Liver (tissue), 9 donors: ENCODE measurements around the gene TBC1D5. TPM values are rescaled to one million over a fixed set of nuclear protein-coding genes. Genes with fewer than 3 reads are reported as not detected.
A peak's percentile ranks its signal among the peaks of the same experiment; 100 is the strongest.

Source experiments
- DNase-seq: peaks from one replicate; pipeline ENCODE4 v3.0.0-alpha.2; 2017; ENCODE audit warnings: low spot score
- H3K27ac ChIP-seq, 2 donors: one replicate each; pipeline ENCODE4 v1.7.0; 2013; ENCODE audit warnings: inconsistent platforms in 2 of 2, low read length in 2 of 2, control low read depth in 1 of 2, low read depth in 1 of 2, mild to moderate bottlenecking in 1 of 2
- H3K27me3 ChIP-seq, 4 donors: one replicate each; pipeline versions ENCODE4 v1.6.1 to v1.7.0; 2013; ENCODE audit warnings: low read length in 3 of 4, inconsistent platforms in 1 of 4, mild to moderate bottlenecking in 1 of 4, moderate library complexity in 1 of 4; ENCODE audit not compliant: control insufficient read depth in 4 of 4, insufficient read depth in 4 of 4
- H3K36me3 ChIP-seq, 4 donors: one replicate each; pipeline versions ENCODE4 v1.6.1 to v1.7.0; 2013; ENCODE audit warnings: low read length in 3 of 4, mild to moderate bottlenecking in 3 of 4, low read depth in 1 of 4, moderate library complexity in 1 of 4; ENCODE audit not compliant: control insufficient read depth in 4 of 4, insufficient read depth in 3 of 4
- H3K4me1 ChIP-seq, 4 donors: one replicate each; pipeline versions ENCODE4 v1.6.1 to v1.7.0; 2013; ENCODE audit warnings: low read length in 3 of 4, mild to moderate bottlenecking in 3 of 4, moderate library complexity in 1 of 4; ENCODE audit not compliant: control insufficient read depth in 4 of 4, insufficient read depth in 4 of 4
- H3K4me3 ChIP-seq, 3 donors: one replicate each; pipeline versions ENCODE4 v1.6.1 to v1.7.0; 2013; ENCODE audit warnings: low read length in 3 of 3, control low read depth in 1 of 3, low read depth in 1 of 3, mild to moderate bottlenecking in 1 of 3
- H3K9ac ChIP-seq, 2 donors: one replicate each; pipeline ENCODE4 v1.7.0; 2013; ENCODE audit warnings: low read length in 2 of 2, mild to moderate bottlenecking in 2 of 2, moderate library complexity in 2 of 2, control low read depth in 1 of 2, low read depth in 1 of 2
- H3K9me3 ChIP-seq, 4 donors: one replicate each; pipeline versions ENCODE4 v1.6.1 to v1.7.0; 2013; ENCODE audit warnings: low read length in 3 of 4; ENCODE audit not compliant: control insufficient read depth in 4 of 4
- HNF4A ChIP-seq, 2 donors: conservative IDR thresholded peaks; 2 replicates each; pipeline ENCODE4 v1.6.1; 2016; ENCODE audit warnings: antibody characterized with exemption in 2 of 2, mild to moderate bottlenecking in 2 of 2
- HNF4G ChIP-seq: IDR thresholded peaks from 2 replicates; pipeline ENCODE4 v1.6.1; 2016; ENCODE audit warnings: antibody characterized with exemption
- JUND ChIP-seq, 2 donors: IDR thresholded peaks; 2 replicates each; pipeline ENCODE4 v1.6.1; 2016; ENCODE audit warnings: antibody characterized with exemption in 2 of 2
- RAD21 ChIP-seq, 2 donors: IDR thresholded peaks; 2 replicates each; pipeline ENCODE4 v1.6.1; 2016; ENCODE audit warnings: antibody characterized with exemption in 2 of 2, mild to moderate bottlenecking in 2 of 2
- SP1 ChIP-seq: IDR thresholded peaks from 2 replicates; pipeline ENCODE4 v1.6.1; 2018; ENCODE audit warnings: antibody characterized with exemption, mild to moderate bottlenecking
- TAF1 ChIP-seq: conservative IDR thresholded peaks from 2 replicates; pipeline ENCODE4 v1.6.1; 2016; ENCODE audit warnings: antibody characterized with exemption, mild to moderate bottlenecking
- YY1 ChIP-seq: IDR thresholded peaks from 2 replicates; pipeline ENCODE4 v1.6.1; 2016; ENCODE audit warnings: antibody characterized with exemption, mild to moderate bottlenecking
- WGBS: extraction: QIAGEN DNeasy Blood & Tissue Kit; methylation state at CpG from one replicate; pipeline ENCODE4 v1.1.7; 2013; 5-methylcytosine and 5-hydroxymethylcytosine counted together
- polyA plus RNA-seq, 2 donors: library from polyadenylated mRNA; stranded (reverse) in 1 of 2; unstranded in 1 of 2; fragments of 200-250 nt in 1 of 2; fragments of >200 nt in 1 of 2; fragmentation: Nextera tagmentation in 1 of 2; extraction: Ambion mirVana in 1 of 2; gene quantifications; one replicate each; pipeline versions ENCODE4 v1.2.1 to v1.2.3, GENCODE V29; 2013 to 2015
- total RNA-seq, 2 donors: library from RNA; depleted of rRNA; stranded (reverse); fragments of >200 nt; gene quantifications; one replicate each; pipeline ENCODE4 v1.2.3, GENCODE V29; 2014
- TF ChIP-seq, protein P1 (sequence below): IDR thresholded peaks from 2 replicates; pipeline ENCODE4 v1.6.1; 2016; ENCODE audit warnings: antibody characterized with exemption
- TF ChIP-seq, protein P2 (sequence below): IDR thresholded peaks from 2 replicates; pipeline ENCODE4 v1.6.1; 2016; ENCODE audit warnings: antibody characterized with exemption
- TF ChIP-seq, protein P3 (sequence below): fragments of 150-350 bp; IDR thresholded peaks from 2 replicates; pipeline ENCODE4 v1.5.1; 2017; ENCODE audit warnings: improper control_type of control experiment, low read depth, low read length; ENCODE audit not compliant: missing input control
- donor health status: healthy.
- donor health status: healthy.
- donor health status: healthy.
- donor health status: healthy.
- donor health status: healthy.

TBC1D5 gene
- total and polyA plus RNA-seq, 4 donors = 9.1 to 45.6 (median 25.6) TPM

DNA sequence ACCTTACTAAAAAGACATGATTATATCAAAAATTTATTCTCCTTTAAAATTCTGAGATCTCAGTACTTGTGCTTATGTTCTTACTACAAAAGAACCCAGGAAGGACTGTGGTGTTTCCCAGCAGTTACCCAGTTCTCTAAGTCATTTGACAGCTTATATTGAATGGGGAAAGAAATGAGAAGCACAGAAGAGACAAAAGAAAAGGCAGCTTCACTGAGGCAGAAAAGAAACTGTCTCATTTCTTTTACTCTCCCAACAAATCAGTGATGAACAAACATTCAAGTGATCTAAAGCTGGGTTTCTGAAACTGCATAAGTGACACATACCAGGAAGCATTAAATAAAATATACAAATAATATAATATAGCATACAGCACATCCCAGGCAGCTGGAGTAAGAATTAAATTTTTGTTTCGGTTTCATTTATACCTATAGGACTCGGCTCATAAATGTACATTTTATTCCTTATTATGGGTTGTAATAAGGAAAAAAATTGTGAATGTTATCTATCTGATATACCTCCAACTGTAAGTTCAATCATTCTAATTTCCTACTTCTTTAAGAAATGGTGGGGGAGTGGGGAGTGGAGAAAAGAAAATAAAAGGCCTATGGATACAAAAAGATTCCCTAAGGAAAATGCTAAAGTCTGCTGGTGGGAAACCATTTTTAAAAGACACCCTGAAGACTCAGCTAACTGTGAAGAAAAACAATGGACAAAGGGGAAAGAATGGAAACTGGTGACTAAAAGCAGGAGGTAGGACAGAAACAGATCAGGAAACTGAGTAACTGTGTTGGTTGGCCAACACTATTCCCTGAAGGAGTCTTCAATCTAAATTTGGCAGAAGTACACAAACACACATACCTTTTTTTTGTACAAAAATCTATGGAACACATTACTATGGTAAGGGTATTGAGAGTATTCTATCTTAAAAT is 156.8 kb downstream of the TBC1D5 start (continued):
- TF ChIP-seq HNF4A (conservative IDR thresholded peaks at IDR 0.05) (no peak), HNF4G (no peak), JUND (IDR thresholded peaks at IDR 0.05) (no peak)
- TF ChIP-seq, protein P1, sequence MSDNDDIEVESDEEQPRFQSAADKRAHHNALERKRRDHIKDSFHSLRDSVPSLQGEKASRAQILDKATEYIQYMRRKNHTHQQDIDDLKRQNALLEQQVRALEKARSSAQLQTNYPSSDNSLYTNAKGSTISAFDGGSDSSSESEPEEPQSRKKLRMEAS = no peak

DNA sequence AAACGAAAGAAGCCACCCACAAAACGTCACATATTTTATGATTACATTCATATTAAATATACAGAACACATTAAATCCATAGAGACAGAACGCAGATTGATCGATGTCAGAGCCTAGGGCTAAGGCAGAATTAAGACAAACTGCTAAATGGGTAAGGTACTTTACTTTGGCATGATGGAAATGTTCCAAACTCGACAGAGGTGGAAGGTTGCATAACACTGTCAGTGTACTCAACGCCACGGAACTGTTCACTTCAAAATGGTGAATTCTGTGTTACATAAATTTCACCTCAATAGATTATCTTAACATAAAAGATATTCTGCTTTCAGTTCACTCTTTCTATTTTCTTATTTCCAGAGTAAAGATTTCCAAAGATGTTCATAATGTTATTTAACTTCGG is 158.4 kb downstream of the TBC1D5 start:
- H3K27me3 ChIP-seq = no peaks in the 10 kb centered on the region
- no peak overlapping the region for H3K9ac ChIP-seq
- no peaks in the 10 kb centered on the region for H3K36me3 ChIP-seq
- TF ChIP-seq, protein P1 = no peak
- TF ChIP-seq YY1 = peak; percentile 40
- no peak overlapping the region for H3K4me3 ChIP-seq
- no peak for DNase-seq
- no peak overlapping the region for H3K27ac ChIP-seq
- WGBS = 75% methylated on average over 8 of the region's 8 CpGs
- no peaks in the 10 kb centered on the region for H3K9me3 ChIP-seq
- no peaks in the 10 kb centered on the region for H3K4me1 ChIP-seq

DNA sequence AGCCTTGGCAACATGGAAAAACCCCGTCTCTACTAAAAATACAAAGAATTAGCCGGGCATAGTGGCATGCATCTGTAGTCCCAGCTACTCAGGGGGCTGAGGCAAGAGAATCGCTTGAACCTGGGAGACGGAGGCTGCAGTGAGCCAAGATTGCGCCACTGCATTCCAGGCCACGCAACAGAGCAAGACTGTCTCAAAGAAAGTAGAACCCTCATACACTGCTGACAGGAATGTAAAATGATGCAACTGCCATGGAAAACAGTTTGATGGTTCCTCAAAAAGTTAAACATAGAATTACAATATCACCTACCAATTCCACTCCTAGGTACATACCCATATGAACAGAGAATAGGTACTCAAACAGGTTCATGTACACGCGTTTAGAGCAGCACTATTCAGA is 158.9 kb downstream of the TBC1D5 start:
- H3K4me1 ChIP-seq = no peaks in the 10 kb centered on the region
- H3K27ac ChIP-seq = no peak overlapping the region
- H3K9me3 ChIP-seq = no peaks in the 10 kb centered on the region
- no peaks in the 10 kb centered on the region for H3K27me3 ChIP-seq
- H3K9ac ChIP-seq = no peak overlapping the region
- no peak for DNase-seq
- H3K4me3 ChIP-seq = no peak overlapping the region
- TF ChIP-seq SP1 (no peak), TAF1 (no peak)
- TF ChIP-seq, protein P2, sequence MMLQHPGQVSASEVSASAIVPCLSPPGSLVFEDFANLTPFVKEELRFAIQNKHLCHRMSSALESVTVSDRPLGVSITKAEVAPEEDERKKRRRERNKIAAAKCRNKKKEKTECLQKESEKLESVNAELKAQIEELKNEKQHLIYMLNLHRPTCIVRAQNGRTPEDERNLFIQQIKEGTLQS = no peak
- WGBS = 97% methylated on average over 8 of the region's 8 CpGs
- H3K36me3 ChIP-seq = no peaks in the 10 kb centered on the region

DNA sequence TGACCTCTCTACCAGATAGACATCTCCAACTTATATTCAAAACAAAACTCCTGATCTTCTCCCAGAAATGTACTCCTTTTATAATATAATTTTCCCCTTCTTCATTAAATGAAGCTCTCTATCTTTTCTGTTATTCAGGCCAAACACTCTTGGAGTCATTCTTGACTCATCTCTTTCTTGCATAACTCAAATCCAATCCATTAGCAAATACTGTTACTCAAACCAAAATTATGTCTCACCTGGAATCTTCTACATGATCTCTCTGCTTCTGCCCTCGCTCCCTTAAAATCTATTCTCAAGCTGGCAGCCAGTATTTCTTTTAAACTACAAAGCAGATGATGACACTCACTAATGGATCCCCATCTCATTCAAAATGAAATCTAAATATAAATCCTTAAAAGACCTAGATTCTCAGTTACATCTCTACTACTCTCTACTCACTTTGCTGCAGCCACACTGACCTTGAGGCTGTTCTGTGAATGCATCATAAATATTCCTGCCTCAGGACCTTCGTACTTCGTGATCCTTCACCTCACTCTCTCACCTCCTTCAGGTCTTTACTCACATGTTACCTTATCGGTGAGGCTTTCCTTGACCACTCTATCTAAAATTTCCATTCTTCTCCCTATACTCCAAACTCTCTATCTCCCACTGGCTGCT is 160.9 kb downstream of the TBC1D5 start:
- no peak overlapping the region for H3K4me3 ChIP-seq
- no peaks in the 10 kb centered on the region for H3K9me3 ChIP-seq
- H3K36me3 ChIP-seq = no peaks in the 10 kb centered on the region
- DNase-seq = no peak
- no peak overlapping the region for H3K9ac ChIP-seq
- no peaks in the 10 kb centered on the region for H3K4me1 ChIP-seq
- 99% methylated on average over 4 of the region's 4 CpGs for WGBS
- TF ChIP-seq, protein P3, sequence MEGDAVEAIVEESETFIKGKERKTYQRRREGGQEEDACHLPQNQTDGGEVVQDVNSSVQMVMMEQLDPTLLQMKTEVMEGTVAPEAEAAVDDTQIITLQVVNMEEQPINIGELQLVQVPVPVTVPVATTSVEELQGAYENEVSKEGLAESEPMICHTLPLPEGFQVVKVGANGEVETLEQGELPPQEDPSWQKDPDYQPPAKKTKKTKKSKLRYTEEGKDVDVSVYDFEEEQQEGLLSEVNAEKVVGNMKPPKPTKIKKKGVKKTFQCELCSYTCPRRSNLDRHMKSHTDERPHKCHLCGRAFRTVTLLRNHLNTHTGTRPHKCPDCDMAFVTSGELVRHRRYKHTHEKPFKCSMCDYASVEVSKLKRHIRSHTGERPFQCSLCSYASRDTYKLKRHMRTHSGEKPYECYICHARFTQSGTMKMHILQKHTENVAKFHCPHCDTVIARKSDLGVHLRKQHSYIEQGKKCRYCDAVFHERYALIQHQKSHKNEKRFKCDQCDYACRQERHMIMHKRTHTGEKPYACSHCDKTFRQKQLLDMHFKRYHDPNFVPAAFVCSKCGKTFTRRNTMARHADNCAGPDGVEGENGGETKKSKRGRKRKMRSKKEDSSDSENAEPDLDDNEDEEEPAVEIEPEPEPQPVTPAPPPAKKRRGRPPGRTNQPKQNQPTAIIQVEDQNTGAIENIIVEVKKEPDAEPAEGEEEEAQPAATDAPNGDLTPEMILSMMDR = no peak
- TF ChIP-seq RAD21 (IDR thresholded peaks at IDR 0.05) = no peak
- no peak overlapping the region for H3K27ac ChIP-seq
- H3K27me3 ChIP-seq = no peaks in the 10 kb centered on the region
